Skeletal muscle satellite cell (primary cell): Measurements from ENCODE around the gene STRIP1.
A peak's percentile ranks its signal among the peaks of the same experiment; 100 is the strongest.
"Not testable (repeated sequence)": the region's sequence is repeated elsewhere in the genome, so short reads cannot be mapped to it uniquely, and the experiment has no call there.

ENCODE experiments used
- H3K27me3 ChIP-seq: 2 replicates; pipeline ENCODE4 v1.7.0; 2013; ENCODE audit warnings: low read length; ENCODE audit not compliant: control insufficient read depth, insufficient read depth
- H3K36me3 ChIP-seq: 2 replicates; pipeline ENCODE4 v1.7.0; 2013; ENCODE audit warnings: mild to moderate bottlenecking, control low read depth, low read length; ENCODE audit not compliant: insufficient read depth
- H3K4me1 ChIP-seq: 2 replicates; pipeline ENCODE4 v1.7.0; 2013; ENCODE audit warnings: low read length; ENCODE audit not compliant: control insufficient read depth, insufficient read depth
- H3K4me2 ChIP-seq: 2 replicates; pipeline ENCODE4 v1.7.0; 2013; ENCODE audit warnings: mild to moderate bottlenecking, low read length
- H3K4me3 ChIP-seq: 2 replicates; pipeline ENCODE4 v1.7.0; 2013; ENCODE audit warnings: low read length
- H3K9ac ChIP-seq: 2 replicates; pipeline ENCODE4 v1.7.0; 2013; ENCODE audit warnings: mild to moderate bottlenecking, low read depth, low read length, moderate library complexity
- H3K9me3 ChIP-seq: replicated peaks from 2 replicates; pipeline ENCODE4 v1.7.0; 2013; ENCODE audit warnings: mild to moderate bottlenecking, control low read depth, low read length

STRIP1 gene

DNA sequence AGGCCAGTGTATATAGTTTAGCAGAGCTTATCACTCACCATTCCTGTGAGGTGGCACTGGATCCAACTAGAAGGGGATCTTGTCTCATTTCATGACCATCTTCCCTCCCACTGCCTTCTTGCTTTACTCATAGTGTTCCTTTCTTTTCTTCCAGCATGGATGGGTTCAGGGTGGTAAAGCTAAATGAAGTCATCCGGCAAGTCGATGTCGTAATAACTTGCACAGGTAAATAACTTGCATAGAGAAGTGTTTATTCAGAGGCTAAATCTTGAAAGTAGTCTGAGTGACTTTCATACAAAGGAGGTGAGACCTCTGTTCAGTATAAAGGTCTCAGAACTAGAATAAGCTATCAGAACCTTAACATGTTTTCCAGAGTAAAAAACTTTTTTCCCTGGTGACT is 16.6 kb upstream of the STRIP1 start:
- Histone ChIP-seq H3K36me3 (peaks cover 82% of the 10 kb centered on the region), H3K9ac (no peak overlapping the region), H3K27me3 (no peaks in the 10 kb centered on the region), H3K4me2 (no peak overlapping the region), H3K9me3 (no peaks in the 10 kb centered on the region), H3K4me3 (no peak overlapping the region), H3K4me1 (peaks cover 10% of the 10 kb centered on the region)

DNA sequence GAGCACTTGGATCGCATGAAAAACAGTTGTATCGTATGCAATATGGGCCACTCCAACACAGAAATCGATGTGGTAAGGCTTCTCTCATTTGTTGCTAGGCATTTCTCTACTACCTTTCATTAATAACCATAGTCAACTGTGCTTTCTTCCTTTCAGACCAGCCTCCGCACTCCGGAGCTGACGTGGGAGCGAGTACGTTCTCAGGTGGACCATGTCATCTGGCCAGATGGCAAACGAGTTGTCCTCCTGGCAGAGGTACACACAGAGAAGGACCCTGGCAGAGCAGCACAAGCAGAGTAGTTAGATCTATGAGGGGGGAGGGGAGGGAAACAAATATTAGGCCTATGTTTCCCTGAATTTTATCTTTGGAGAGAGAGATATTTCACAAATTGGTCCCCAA is 16.0 kb upstream of the STRIP1 start:
- Histone ChIP-seq H3K4me1 (peaks cover 10% of the 10 kb centered on the region), H3K9ac (no peak overlapping the region), H3K9me3 (no peaks in the 10 kb centered on the region), H3K27me3 (no peaks in the 10 kb centered on the region), H3K4me2 (no peak overlapping the region), H3K36me3 (peaks cover 83% of the 10 kb centered on the region), H3K4me3 (no peak overlapping the region)

DNA sequence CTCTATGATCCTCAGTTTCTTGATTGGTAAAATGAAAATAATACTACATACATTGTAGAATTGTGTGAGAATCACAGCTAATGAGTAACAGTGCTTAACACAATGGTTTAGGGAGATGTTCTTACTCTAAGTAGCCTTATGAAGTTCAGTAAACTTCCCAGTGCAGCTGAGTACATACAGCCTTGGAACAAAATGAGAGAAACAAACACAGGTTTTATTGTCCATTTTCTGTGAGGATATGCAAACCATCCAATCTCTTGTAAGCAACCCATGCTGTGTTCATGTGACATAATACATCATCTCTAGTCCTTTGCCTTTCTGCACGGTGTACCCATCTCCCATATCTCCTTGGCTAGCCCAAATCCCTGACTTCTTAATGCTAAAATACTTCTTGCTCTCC is 14.7 kb upstream of the STRIP1 start:
- Histone ChIP-seq H3K4me3 (no peak overlapping the region), H3K4me1 (peaks cover 10% of the 10 kb centered on the region), H3K36me3 (peaks cover 91% of the 10 kb centered on the region), H3K9me3 (no peaks in the 10 kb centered on the region), H3K4me2 (no peak overlapping the region), H3K9ac (no peak overlapping the region), H3K27me3 (no peaks in the 10 kb centered on the region)

DNA sequence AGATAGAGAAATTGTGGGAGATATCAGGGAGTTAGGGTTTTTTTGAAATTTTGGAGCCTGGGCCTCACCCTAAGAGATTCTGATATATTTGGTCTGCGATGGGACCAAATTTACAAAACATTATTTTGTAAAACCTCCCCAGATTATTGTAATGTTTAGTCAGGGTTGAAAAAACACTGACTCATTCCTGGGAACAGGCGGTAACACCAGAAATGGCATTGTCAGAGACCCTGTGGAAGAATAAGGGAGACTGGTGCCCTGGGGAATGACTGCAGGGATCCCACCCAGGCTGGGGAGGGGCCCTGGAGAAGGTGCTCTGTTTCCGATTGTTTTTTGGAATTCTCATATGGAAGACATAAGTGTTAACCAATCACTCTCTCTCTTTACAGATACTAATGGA is 13.1 kb upstream of the STRIP1 start:
- Histone ChIP-seq H3K36me3 (peaks cover 81% of the 10 kb centered on the region), H3K4me3 (no peak overlapping the region)

DNA sequence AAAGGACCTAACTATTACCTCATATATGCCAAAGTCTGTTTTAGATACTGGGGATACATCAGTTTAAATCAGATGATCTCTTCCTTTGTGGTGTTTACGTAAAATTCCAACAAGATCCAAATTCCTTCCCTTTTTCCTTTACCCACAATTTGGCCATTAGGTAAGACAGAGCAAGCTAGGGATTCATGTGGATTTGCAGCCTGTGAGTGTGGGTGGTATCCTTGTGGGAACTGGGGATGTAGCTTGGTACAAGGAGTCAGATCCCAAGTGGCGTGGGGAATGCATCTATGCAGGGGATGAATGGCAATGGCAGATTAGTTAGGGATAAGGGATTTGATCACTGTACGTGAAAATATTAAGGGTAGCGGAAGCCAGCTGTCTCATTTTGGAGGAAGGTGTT is 9.8 kb upstream of the STRIP1 start:
- H3K9me3 ChIP-seq: no peaks in the 10 kb centered on the region
- H3K4me1 ChIP-seq: peaks cover 10% of the 10 kb centered on the region
- peaks cover 48% of the 10 kb centered on the region for H3K36me3 ChIP-seq
- H3K4me2 ChIP-seq: no peak overlapping the region
- no peaks in the 10 kb centered on the region for H3K27me3 ChIP-seq
- H3K9ac ChIP-seq: no peak overlapping the region
- H3K4me3 ChIP-seq: no peak overlapping the region

More for the DNA sequence above, 13.1 kb upstream of the STRIP1 start:
- H3K9ac ChIP-seq: no peak overlapping the region
- H3K4me2 ChIP-seq: no peak overlapping the region
- H3K9me3 ChIP-seq: no peaks in the 10 kb centered on the region
- H3K4me1 ChIP-seq: peaks cover 10% of the 10 kb centered on the region
- no peaks in the 10 kb centered on the region for H3K27me3 ChIP-seq

DNA sequence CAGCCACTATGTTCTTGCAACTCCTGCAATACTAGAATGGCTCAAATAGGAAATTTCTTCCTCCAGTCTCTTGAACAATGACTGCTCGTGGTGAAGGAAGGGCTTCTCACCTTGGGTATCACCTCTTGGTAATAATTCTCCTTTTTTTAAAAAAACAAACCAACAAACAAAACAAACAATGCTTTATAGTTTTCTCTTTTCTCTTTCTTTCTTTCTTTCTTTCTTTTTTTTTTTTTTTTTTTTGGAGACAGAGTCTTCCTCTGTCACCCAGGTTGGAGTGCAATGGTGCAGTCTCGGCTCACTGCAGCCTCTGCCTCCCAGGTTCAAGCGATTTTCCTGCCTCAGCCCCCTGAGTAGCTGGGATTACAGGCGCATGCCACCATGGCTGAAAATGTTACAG is 3.7 kb upstream of the STRIP1 start:
- not testable (repeated sequence) for H3K27me3 ChIP-seq, H3K9ac ChIP-seq, H3K4me3 ChIP-seq

DNA sequence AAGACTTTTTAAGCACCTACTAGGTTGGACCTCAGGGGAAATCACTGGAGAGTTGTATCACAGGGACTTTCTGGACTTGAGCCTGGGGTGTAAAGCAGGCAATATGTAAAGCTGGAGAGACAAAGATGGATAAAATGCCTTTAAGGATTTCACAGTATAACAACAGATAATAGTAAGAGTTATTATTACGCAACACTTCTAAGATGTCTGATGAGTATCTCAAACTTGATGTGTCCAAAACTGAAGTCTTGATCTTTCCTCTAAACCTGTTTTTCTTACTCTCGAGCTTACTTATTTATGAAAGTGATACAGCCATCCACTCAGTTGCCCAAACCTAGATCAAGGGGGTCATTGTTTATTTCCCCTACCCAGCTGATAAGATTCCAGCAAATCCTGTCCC is 2.1 kb upstream of the STRIP1 start:
- Histone ChIP-seq H3K9me3 (no peaks in the 10 kb centered on the region), H3K4me3 (no peak overlapping the region), H3K27me3 (no peaks in the 10 kb centered on the region), H3K36me3 (peaks cover 4% of the 10 kb centered on the region), H3K4me2 (no peak overlapping the region), H3K4me1 (peaks cover 20% of the 10 kb centered on the region), H3K9ac (no peak overlapping the region)

More for the DNA sequence above, 3.7 kb upstream of the STRIP1 start:
- not testable (repeated sequence) for H3K9me3 ChIP-seq, H3K36me3 ChIP-seq
- Histone ChIP-seq H3K4me1 (peaks cover 13% of the 10 kb centered on the region), H3K4me2 (peak overlapping the region; percentile 56)

DNA sequence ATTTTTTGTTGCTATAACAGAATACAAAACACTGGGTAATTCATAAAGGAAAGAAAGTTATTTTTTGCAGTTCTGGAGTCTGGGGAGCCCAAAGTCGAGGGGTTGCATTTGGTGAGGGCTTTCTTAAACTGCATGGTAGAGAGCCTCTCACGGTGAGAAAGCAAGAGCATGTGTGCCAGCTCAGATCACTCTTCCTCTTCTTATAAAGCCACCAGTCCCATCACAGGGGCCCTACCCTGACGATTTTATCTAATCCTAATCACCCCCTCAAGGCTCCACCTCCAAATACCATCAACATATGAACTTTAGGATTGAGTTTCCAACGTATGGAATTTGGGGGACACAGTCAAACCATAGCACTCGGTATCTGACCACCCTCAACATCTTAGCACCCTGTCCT is 1.0 kb upstream of the STRIP1 start:
- Histone ChIP-seq H3K4me1 (peaks cover 20% of the 10 kb centered on the region), H3K4me3 (no peak overlapping the region), H3K4me2 (no peak overlapping the region), H3K9me3 (no peaks in the 10 kb centered on the region), H3K27me3 (no peaks in the 10 kb centered on the region), H3K9ac (no peak overlapping the region), H3K36me3 (peaks cover 13% of the 10 kb centered on the region)

DNA sequence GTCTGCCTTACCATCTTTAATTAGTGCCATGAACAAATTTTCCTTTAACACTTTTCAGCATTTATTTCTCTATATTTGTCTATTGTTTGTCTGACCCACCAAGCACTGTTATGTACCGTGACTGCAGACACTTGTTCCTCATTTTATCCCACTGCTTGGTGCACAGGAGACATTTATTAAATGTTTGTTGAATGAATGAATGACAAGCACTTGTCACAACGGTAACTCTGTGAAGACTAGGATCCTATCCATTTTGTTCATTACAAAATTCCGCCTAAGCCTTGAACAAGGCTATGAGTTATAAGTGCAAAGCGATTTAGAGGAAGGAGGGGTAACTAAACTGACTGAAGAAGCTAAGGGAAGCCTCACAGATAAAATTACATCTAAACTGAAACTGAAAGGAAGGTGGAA is 379 bp upstream of the STRIP1 start:
- no peaks in the 10 kb centered on the region for H3K9me3 ChIP-seq
- peaks cover 20% of the 10 kb centered on the region for H3K4me1 ChIP-seq
- H3K27me3 ChIP-seq: no peaks in the 10 kb centered on the region
- peak overlapping the region; percentile 82 for H3K4me2 ChIP-seq
- H3K9ac ChIP-seq: peak overlapping the region; percentile 99
- peaks cover 19% of the 10 kb centered on the region for H3K36me3 ChIP-seq
- H3K4me3 ChIP-seq: peak overlapping the region; percentile 91

DNA sequence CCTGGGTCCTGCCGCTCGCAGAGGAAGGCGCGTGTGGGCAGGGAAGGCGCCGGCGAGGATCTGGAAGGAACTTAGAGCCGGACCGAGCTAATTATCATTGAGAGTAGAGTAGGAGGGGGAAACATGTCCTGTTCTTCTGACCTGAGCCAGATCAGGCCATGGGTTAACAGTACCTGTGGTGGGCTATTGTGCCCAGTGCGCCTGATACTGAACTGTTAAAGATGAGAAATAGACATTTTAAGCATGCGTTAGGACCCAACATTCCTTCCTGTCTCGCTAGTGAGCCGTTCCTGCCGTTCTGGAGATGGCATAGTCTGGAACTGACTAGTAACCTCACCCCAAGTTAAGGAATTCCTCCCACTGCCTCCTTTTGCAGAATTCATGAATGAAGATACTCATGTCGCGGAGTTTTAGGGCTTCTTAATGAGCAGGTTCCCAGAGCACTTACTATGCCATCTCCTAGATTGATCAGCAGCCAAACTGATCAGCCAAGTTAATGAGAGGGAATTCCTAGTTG is 870 bp downstream of the STRIP1 start:
- H3K36me3 ChIP-seq: peaks cover 32% of the 10 kb centered on the region
- peak overlapping the region; percentile 99 for H3K9ac ChIP-seq

DNA sequence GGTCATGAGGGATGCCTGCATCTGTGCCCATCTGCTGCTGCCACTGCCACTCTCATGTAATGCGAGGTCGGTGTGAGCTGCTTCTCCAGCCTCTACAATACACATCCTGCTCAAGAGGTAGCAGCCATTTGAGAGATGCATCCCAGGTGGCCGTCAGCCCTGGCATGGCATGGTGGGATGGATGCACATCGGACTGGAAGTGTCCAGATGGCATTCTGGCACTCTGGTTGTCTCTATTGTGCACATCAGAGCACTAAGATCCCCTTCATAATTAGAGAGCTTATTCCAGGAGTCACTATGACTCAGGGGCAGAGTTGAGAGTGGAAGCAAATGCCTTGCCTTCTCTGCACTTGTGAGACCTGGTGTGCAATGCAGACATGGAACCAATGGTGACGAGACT is 3.8 kb downstream of the STRIP1 start:
- no peak overlapping the region for H3K9ac ChIP-seq

More for the DNA sequence above, 870 bp downstream of the STRIP1 start:
- Histone ChIP-seq H3K4me1 (peaks cover 20% of the 10 kb centered on the region), H3K27me3 (no peaks in the 10 kb centered on the region), H3K4me2 (peak overlapping the region; percentile 87), H3K4me3 (peak overlapping the region; percentile 91), H3K9me3 (no peaks in the 10 kb centered on the region)

DNA sequence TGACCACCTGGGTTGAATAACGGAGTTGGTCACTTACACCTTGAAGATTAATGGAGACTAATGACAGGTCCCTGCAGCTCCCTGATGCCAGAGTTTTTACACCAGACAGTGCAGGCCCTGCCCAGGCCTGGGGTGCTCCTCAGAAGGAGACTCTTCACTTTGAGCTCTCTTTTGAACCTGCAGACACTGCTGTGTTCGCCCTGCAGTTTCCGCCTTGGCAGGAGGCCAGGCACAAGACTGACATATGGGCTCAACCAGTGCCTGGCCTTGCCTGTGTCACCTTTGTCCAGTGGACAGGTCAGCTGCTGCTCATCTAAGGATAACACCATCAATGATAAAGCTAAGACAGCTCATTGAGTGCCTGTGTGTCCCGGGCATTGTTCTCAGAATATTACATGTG is 5.2 kb downstream of the STRIP1 start:
- no peaks in the 10 kb centered on the region for H3K27me3 ChIP-seq
- H3K36me3 ChIP-seq: peaks cover 75% of the 10 kb centered on the region
- H3K4me3 ChIP-seq: no peak overlapping the region
- no peak overlapping the region for H3K4me2 ChIP-seq
- H3K4me1 ChIP-seq: peaks cover 10% of the 10 kb centered on the region
- no peak overlapping the region for H3K9ac ChIP-seq
- H3K9me3 ChIP-seq: no peaks in the 10 kb centered on the region

More for the DNA sequence above, 3.8 kb downstream of the STRIP1 start:
- Histone ChIP-seq H3K9me3 (no peaks in the 10 kb centered on the region), H3K4me2 (no peak overlapping the region), H3K36me3 (peaks cover 61% of the 10 kb centered on the region), H3K4me1 (peaks cover 13% of the 10 kb centered on the region), H3K27me3 (no peaks in the 10 kb centered on the region), H3K4me3 (no peak overlapping the region)
